Measurements from ENCODE around the gene ABCC9. TPM values are rescaled to one million over a fixed set of nuclear protein-coding genes. Genes with fewer than 3 reads are reported as not detected.
A peak's percentile ranks its signal among the peaks of the same experiment; 100 is the strongest.

Gene ABCC9
- total and polyA plus RNA-seq, 2 experiments from 2014 or later = 0.22 to 0.48 TPM

- Histone ChIP-seq H3K36me3 (no peaks in the 10 kb centered on the region), H3K9me3 (ENCODE audit: low read depth) (no peaks in the 10 kb centered on the region), H3K27me3 (no peaks in the 10 kb centered on the region), H3K4me3 (peak within 1 kb of the TSS; percentile 56), H3K4me1 (ENCODE audit: low read depth) (peaks cover 13% of the 10 kb centered on the region), H3K27ac (peak within 1 kb of the TSS; percentile 84)
- peak; percentile 31 to 94 for DNase-seq (ENCODE audit: low read depth in 1 of 2, low spot score in 1 of 2)
- no peak for TF ChIP-seq CTCF (IDR thresholded peaks at IDR 0.05; ENCODE audit: low read depth, low read length)
Measured at GRCh38 chr12:21774358-21775132, 166.7 kb downstream of the ABCC9 start, which contains the start of gene KCNJ8. TSS of gene KCNJ8 (minus strand) at chr12:21774706. CDS start at chr12:21773616, 1,090 bp downstream.

GRCh38 chr12:21773806-21774205, 167.4 kb downstream of the ABCC9 start:
- H3K27me3 ChIP-seq = no peaks in the 10 kb centered on the region
- H3K4me3 ChIP-seq = peak overlapping the region; percentile 56
- no peaks in the 10 kb centered on the region for H3K9me3 ChIP-seq (ENCODE audit: low read depth)
- H3K27ac ChIP-seq = no peak overlapping the region
- no peak for DNase-seq (ENCODE audit: low read depth in 1 of 2, low spot score in 1 of 2)
- TF ChIP-seq CTCF (IDR thresholded peaks at IDR 0.05; ENCODE audit: low read depth, low read length) = no peak
- no peaks in the 10 kb centered on the region for H3K36me3 ChIP-seq
- peaks cover 13% of the 10 kb centered on the region for H3K4me1 ChIP-seq (ENCODE audit: low read depth)

DNA sequence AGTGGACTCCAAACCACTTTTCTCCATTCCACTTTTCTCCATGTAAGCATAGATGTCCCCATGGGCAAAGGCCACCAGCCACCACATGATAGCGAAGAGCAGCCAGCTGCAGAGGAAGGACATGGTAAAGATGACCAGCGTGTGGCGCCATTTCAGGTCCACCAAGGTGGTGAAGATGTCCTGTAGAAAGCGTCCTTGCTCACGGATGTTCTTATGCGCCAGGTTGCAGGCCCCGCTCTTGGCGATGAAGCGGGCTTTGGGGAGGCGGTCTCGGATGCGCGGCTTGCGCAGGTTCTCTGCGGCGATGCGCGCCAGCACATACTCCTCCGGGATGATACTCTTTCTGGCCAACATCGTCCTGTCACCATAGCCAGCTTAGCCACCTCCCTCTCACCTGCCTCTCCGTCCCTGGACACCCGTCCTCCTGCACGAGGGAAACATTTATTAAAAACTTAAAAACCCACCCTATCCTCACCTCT, 167.9 kb downstream of the ABCC9 start:
- no peak overlapping the region for H3K27ac ChIP-seq
- no peaks in the 10 kb centered on the region for H3K9me3 ChIP-seq (ENCODE audit: low read depth)
- H3K4me3 ChIP-seq = peak overlapping the region; percentile 56
- peak; percentile 22 to 57 for DNase-seq (ENCODE audit: low read depth in 1 of 2, low spot score in 1 of 2)
- H3K36me3 ChIP-seq = no peaks in the 10 kb centered on the region
- peaks cover 13% of the 10 kb centered on the region for H3K4me1 ChIP-seq (ENCODE audit: low read depth)
- peak; percentile 20 for TF ChIP-seq CTCF (IDR thresholded peaks at IDR 0.05; ENCODE audit: low read depth, low read length)
- H3K27me3 ChIP-seq = no peaks in the 10 kb centered on the region

DNA sequence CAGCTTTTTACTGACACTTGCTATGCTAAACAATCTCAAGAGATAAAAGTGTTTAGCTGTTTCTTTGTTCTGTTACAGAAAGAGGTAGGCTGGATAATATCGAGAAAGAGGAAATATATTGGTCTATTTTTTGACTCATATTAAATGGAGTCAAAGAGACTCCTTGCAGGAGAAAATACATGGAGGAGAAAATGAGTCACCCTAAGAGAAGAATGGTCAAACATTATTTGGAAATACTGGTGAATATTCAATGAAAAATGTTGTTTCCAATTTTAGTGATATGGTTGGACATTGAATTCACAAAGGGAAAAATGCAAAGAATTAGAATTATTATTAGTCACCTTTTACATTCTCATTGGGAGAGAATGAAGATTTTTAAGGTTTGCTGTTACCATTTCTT, 169.9 kb downstream of the ABCC9 start:
- Histone ChIP-seq H3K27me3 (no peaks in the 10 kb centered on the region), H3K4me3 (no peak overlapping the region), H3K4me1 (ENCODE audit: low read depth) (peaks cover 12% of the 10 kb centered on the region), H3K36me3 (peaks cover 2% of the 10 kb centered on the region), H3K9me3 (ENCODE audit: low read depth) (no peaks in the 10 kb centered on the region), H3K27ac (no peak overlapping the region)
- DNase-seq (ENCODE audit: low read depth in 1 of 2, low spot score in 1 of 2) = no peak
- TF ChIP-seq CTCF (IDR thresholded peaks at IDR 0.05; ENCODE audit: low read depth, low read length) = no peak

DNA sequence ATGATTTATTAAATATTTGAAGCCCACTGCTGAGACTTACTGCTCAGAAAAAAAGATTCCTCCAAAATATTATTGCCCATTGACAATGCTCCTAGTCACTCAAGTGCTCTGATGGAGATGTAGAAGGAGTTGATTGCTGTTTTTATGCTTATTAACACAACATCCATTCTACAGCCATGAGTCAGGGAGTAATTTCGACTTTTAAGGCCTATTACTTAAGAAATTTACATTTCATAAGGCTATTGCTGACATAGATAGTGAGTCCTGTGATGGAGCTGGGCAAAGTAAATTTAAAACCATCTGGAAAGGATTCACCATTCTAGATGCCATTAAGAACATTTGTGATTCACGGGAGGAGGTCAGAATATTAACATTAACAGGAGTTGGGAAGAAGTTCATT, 171.9 kb downstream of the ABCC9 start:
- Histone ChIP-seq H3K27me3 (no peaks in the 10 kb centered on the region), H3K36me3 (peaks cover 6% of the 10 kb centered on the region), H3K4me3 (no peak overlapping the region), H3K4me1 (ENCODE audit: low read depth) (no peaks in the 10 kb centered on the region), H3K27ac (no peak overlapping the region), H3K9me3 (ENCODE audit: low read depth) (no peaks in the 10 kb centered on the region)
- no peak for TF ChIP-seq CTCF (IDR thresholded peaks at IDR 0.05; ENCODE audit: low read depth, low read length)
- no peak for DNase-seq (ENCODE audit: low read depth in 1 of 2, low spot score in 1 of 2)

All from cardiac muscle cell (in vitro differentiated cells and primary cell).